Glutamatergic neuron (in vitro differentiated cells): ENCODE results near the gene BANF2. TPM values are rescaled to one million over a fixed set of nuclear protein-coding genes. Genes with fewer than 3 reads are reported as not detected.

ENCODE experiments used
- DNase-seq: peaks from one replicate; pipeline ENCODE4 v3.0.0; 2022
- H3K27ac Mint-ChIP-seq: one replicate; pipeline ENCODE4 v1.8.0; 2020; ENCODE audit warnings: mild to moderate bottlenecking, mixed read lengths, inconsistent platforms; ENCODE audit not compliant: unreplicated experiment
- H3K27me3 Mint-ChIP-seq: one replicate; pipeline ENCODE4 v1.8.0; 2020; ENCODE audit warnings: mild to moderate bottlenecking, moderate library complexity, mixed read lengths, inconsistent platforms; ENCODE audit not compliant: unreplicated experiment
- H3K36me3 Mint-ChIP-seq: one replicate; pipeline ENCODE4 v1.8.0; 2020; ENCODE audit warnings: mild to moderate bottlenecking, mixed read lengths, inconsistent platforms; ENCODE audit not compliant: unreplicated experiment
- H3K4me1 Mint-ChIP-seq: one replicate; pipeline ENCODE4 v1.8.0; 2020; ENCODE audit warnings: mild to moderate bottlenecking, low read depth, mixed read lengths, inconsistent platforms; ENCODE audit not compliant: unreplicated experiment
- H3K4me3 Mint-ChIP-seq: one replicate; pipeline ENCODE4 v1.8.0; 2020; ENCODE audit warnings: mild to moderate bottlenecking, mixed read lengths, inconsistent platforms; ENCODE audit not compliant: unreplicated experiment
- H3K9me3 Mint-ChIP-seq: one replicate; pipeline ENCODE4 v1.8.0; 2020; ENCODE audit warnings: mild to moderate bottlenecking, moderate library complexity, mixed read lengths, inconsistent platforms; ENCODE audit not compliant: unreplicated experiment
- CTCF ChIP-seq: fragments of 200-600 bp; sonication (generic); IDR thresholded peaks from one replicate; pipeline ENCODE4 v1.5.0; 2021; ENCODE audit not compliant: partially characterized antibody, unreplicated experiment
- total RNA-seq: library from RNA; stranded (reverse); fragmentation: NEBNext Ultra II Directional; extraction: Animal tissue kit (Norgen Biotek cat#: 25700); gene quantifications from one replicate; pipeline ENCODE4 v1.2.1, GENCODE V29; 2021; ENCODE audit not compliant: unreplicated experiment

Gene BANF2
- total RNA-seq, 1 donor from 2014 or later: not detected

GRCh38 chr20:17663486-17663885, 36.3 kb upstream of the BANF2 start:
- peaks cover 2% of the 10 kb centered on the region for H3K27me3 Mint-ChIP-seq
- peaks cover 26% of the 10 kb centered on the region for H3K4me1 Mint-ChIP-seq
- TF ChIP-seq CTCF: no peak
- no peak for DNase-seq
- no peak overlapping the region for H3K27ac Mint-ChIP-seq
- no peak overlapping the region for H3K4me3 Mint-ChIP-seq
- H3K36me3 Mint-ChIP-seq: peaks cover 4% of the 10 kb centered on the region
- H3K9me3 Mint-ChIP-seq: peaks cover 5% of the 10 kb centered on the region

GRCh38 chr20:17664025-17664633, 35.6 kb upstream of the BANF2 start:
- Mint-ChIP-seq H3K9me3 (peaks cover 3% of the 10 kb centered on the region), H3K4me1 (peaks cover 28% of the 10 kb centered on the region), H3K36me3 (no peaks in the 10 kb centered on the region)

GRCh38 chr20:17665756-17666155, 34.0 kb upstream of the BANF2 start:
- H3K36me3 Mint-ChIP-seq: no peaks in the 10 kb centered on the region

More at GRCh38 chr20:17664025-17664633, 35.6 kb upstream of the BANF2 start:
- Mint-ChIP-seq H3K4me3 (no peak overlapping the region), H3K27ac (no peak overlapping the region), H3K27me3 (peaks cover 2% of the 10 kb centered on the region)
- no peak for DNase-seq
- TF ChIP-seq CTCF: no peak

GRCh38 chr20:17666481-17666880, 33.3 kb upstream of the BANF2 start:
- H3K36me3 Mint-ChIP-seq: no peaks in the 10 kb centered on the region
- H3K27ac Mint-ChIP-seq: no peak overlapping the region
- H3K4me3 Mint-ChIP-seq: no peak overlapping the region
- TF ChIP-seq CTCF: no peak
- no peak for DNase-seq
- H3K9me3 Mint-ChIP-seq: no peaks in the 10 kb centered on the region
- H3K4me1 Mint-ChIP-seq: peaks cover 25% of the 10 kb centered on the region
- H3K27me3 Mint-ChIP-seq: no peaks in the 10 kb centered on the region

More at GRCh38 chr20:17665756-17666155, 34.0 kb upstream of the BANF2 start:
- TF ChIP-seq CTCF: no peak
- no peaks in the 10 kb centered on the region for H3K9me3 Mint-ChIP-seq
- H3K27ac Mint-ChIP-seq: no peak overlapping the region
- H3K27me3 Mint-ChIP-seq: no peaks in the 10 kb centered on the region
- H3K4me3 Mint-ChIP-seq: no peak overlapping the region
- peaks cover 25% of the 10 kb centered on the region for H3K4me1 Mint-ChIP-seq
- no peak for DNase-seq

GRCh38 chr20:17667445-17667844, 32.3 kb upstream of the BANF2 start:
- DNase-seq: no peak
- Mint-ChIP-seq H3K36me3 (no peaks in the 10 kb centered on the region), H3K27ac (peak overlapping the region; percentile 46), H3K4me3 (peak overlapping the region; percentile 35), H3K27me3 (no peaks in the 10 kb centered on the region), H3K4me1 (peaks cover 18% of the 10 kb centered on the region), H3K9me3 (no peaks in the 10 kb centered on the region)
- no peak for TF ChIP-seq CTCF
